ENCODE results near the gene UGCG.

UGCG gene

DNA sequence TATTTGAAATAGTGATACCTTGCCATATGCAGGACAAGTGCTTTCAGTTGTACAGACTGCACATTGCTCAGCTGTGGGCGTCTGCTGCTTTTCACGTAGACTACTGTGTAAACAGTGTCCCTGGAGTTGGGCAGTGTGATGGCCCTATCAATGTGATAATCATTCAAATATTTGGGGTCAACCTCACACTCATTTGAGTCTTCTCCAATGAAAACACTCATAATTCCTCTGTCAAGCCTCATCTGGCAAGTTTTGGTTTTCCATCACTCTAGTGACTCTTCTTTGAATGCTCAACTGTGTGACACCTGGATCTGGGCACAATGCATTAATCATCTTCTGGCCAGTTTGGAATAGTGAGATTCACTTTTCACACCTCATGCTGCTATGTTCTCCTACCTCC, 64.4 kb downstream of the UGCG start:
- peaks cover 3% of the 10 kb centered on the region for H3K9me3 Mint-ChIP-seq
- H3K4me3 Mint-ChIP-seq = peak overlapping the region in 1 of 3 experiments; percentile 12
- peak overlapping the region in 2 of 3 experiments; percentile 28 to 72 for H3K27ac Mint-ChIP-seq
- peaks cover 44% of the 10 kb centered on the region for H3K4me1 Mint-ChIP-seq
- no peaks in the 10 kb centered on the region for H3K36me3 Mint-ChIP-seq (ENCODE audit: low read depth)
- H3K27me3 Mint-ChIP-seq (ENCODE audit: low read depth) = no peaks in the 10 kb centered on the region
- TF ChIP-seq CTCF (IDR thresholded peaks at IDR 0.05; ENCODE audit: unreplicated experiment in 3 of 3) = no peak

DNA sequence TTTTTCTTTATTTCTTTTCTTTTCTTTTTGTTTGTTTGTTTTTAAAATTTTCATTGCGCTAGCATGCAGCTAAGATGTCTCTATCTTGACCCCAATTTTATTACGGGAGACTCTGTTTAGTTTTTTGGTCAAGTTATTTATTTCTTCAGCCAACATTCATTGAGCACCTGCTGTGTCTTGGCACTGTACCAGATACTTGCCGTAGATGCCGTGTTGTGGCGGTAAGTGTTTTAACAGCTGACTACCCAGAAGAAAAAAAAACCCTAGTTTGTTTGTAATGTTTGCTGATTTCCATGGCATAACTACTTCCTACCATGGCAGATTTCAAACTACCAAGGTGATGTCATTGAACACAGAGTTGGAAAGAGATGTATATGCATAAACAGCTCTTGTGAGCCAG, 65.0 kb downstream of the UGCG start:
- no peak for TF ChIP-seq CTCF (IDR thresholded peaks at IDR 0.05; ENCODE audit: unreplicated experiment in 3 of 3)
- Mint-ChIP-seq H3K27me3 (ENCODE audit: low read depth) (peaks cover 4% of the 10 kb centered on the region), H3K27ac (peak overlapping the region in 2 of 3 experiments; percentile 28 to 72), H3K36me3 (ENCODE audit: low read depth) (no peaks in the 10 kb centered on the region), H3K4me1 (peaks cover 44% of the 10 kb centered on the region), H3K4me3 (peak overlapping the region in 1 of 3 experiments; percentile 8), H3K9me3 (peaks cover 3% of the 10 kb centered on the region)

- Mint-ChIP-seq H3K9me3 (peaks cover 3% of the 10 kb centered on the region), H3K4me1 (peaks cover 44% of the 10 kb centered on the region), H3K4me3 (no peak overlapping the region), H3K36me3 (ENCODE audit: low read depth) (no peaks in the 10 kb centered on the region), H3K27ac (peak overlapping the region in 2 of 3 experiments; percentile 28 to 72), H3K27me3 (ENCODE audit: low read depth) (peaks cover 4% of the 10 kb centered on the region)
- TF ChIP-seq CTCF (IDR thresholded peaks at IDR 0.05; ENCODE audit: unreplicated experiment in 3 of 3) = no peak
Observed at GRCh38 chr9:111962021-111962420, 65.4 kb downstream of the UGCG start.

GRCh38 chr9:111963995-111964394, 67.4 kb downstream of the UGCG start:
- H3K36me3 Mint-ChIP-seq (ENCODE audit: low read depth) = no peaks in the 10 kb centered on the region
- TF ChIP-seq CTCF (IDR thresholded peaks at IDR 0.05; ENCODE audit: unreplicated experiment in 3 of 3) = no peak
- H3K27ac Mint-ChIP-seq = no peak overlapping the region
- H3K9me3 Mint-ChIP-seq = peaks cover 3% of the 10 kb centered on the region
- H3K4me3 Mint-ChIP-seq = no peak overlapping the region
- H3K27me3 Mint-ChIP-seq (ENCODE audit: low read depth) = peaks cover 4% of the 10 kb centered on the region
- H3K4me1 Mint-ChIP-seq = peaks cover 31% of the 10 kb centered on the region

DNA sequence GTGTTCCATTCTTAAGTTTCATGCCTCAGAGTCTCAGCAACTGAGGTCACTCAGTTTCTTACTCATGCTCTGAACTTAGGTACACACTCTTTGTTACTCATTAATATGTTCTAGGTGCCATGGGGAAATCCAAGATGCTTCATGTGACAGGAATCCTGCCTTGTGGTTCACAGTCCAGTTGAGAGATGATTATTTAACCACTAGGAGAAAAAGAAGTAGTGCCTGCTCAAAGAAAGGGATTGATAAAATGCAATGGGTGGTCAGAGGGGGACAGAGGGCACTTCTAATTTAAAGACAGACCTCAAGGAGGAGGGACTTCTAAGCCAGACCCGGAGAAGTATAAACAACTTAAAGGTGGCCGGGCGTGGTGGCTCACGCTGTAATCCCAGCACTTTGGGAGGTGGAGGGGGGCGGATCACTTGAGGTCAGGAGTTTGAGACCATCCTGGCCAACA, 69.0 kb downstream of the UGCG start:
- Mint-ChIP-seq H3K4me3 (no peak overlapping the region), H3K27me3 (ENCODE audit: low read depth) (peaks cover 4% of the 10 kb centered on the region), H3K9me3 (peaks cover 3% of the 10 kb centered on the region), H3K36me3 (ENCODE audit: low read depth) (no peaks in the 10 kb centered on the region), H3K4me1 (peaks cover 19% of the 10 kb centered on the region), H3K27ac (peak overlapping the region; percentile 52 to 92 (median 59))
- TF ChIP-seq CTCF (IDR thresholded peaks at IDR 0.05; ENCODE audit: unreplicated experiment in 3 of 3) = no peak

DNA sequence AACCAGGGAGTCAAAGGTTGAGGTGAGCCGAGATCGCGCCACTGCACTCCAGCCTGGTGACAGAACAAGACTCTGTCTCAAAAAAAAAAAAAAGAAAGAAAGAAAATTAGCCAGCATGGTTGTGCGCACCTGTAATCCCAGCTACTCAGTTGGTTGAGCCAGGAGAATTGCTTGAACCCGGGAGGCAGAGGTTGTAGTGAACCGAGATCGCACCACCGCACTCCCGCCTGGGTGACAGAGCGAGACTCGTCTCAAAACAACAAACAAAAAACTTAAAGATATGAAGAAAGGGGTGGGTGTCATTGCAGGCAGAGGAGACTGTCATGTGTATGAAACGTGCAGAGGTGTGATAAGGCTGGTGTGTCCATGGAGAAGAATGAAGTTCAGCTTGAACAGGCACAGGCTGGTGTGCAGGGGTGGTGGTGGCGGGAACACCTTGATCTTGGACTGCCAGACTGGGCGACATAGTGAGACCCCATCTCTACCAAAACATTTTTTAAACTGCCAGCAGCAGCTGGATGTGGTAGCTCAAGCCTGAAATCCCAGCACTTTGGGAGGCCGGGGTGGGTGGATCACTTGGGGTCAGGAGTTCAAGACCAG, 69.6 kb downstream of the UGCG start:
- Mint-ChIP-seq H3K27ac (peak overlapping the region in 1 of 3 experiments; percentile 44), H3K4me3 (no peak overlapping the region), H3K9me3 (peaks cover 3% of the 10 kb centered on the region), H3K4me1 (peaks cover 15% of the 10 kb centered on the region), H3K27me3 (ENCODE audit: low read depth) (peaks cover 4% of the 10 kb centered on the region), H3K36me3 (ENCODE audit: low read depth) (no peaks in the 10 kb centered on the region)
- no peak for TF ChIP-seq CTCF (IDR thresholded peaks at IDR 0.05; ENCODE audit: unreplicated experiment in 3 of 3)
